ENCODE data around the gene DRG2.

- TF ChIP-seq MAX (IDR thresholded peaks at IDR 0.05; ENCODE audit: low read depth, low read length): no peak
- TF ChIP-seq RAD21 (IDR thresholded peaks at IDR 0.05; ENCODE audit: insufficient read depth, low read depth, low read length): no peak
- TF ChIP-seq ZNF207 (IDR thresholded peaks at IDR 0.05; ENCODE audit: borderline replicate concordance): no peak
- TF ChIP-seq CTCF (IDR thresholded peaks at IDR 0.05 in 2 of 3, conservative IDR thresholded peaks at IDR 0.05 in 1 of 3; ENCODE audit: control insufficient read depth in 2 of 3, extremely low read depth in 1 of 3, insufficient read depth in 1 of 3, low read depth in 3 of 3, low read length in 3 of 3): no peak
- no peak for TF ChIP-seq NR2C1 (IDR thresholded peaks at IDR 0.05)
- no peak for TF ChIP-seq ATF2 (IDR thresholded peaks at IDR 0.05; ENCODE audit: low read length)
- TF ChIP-seq STAT3 (IDR thresholded peaks at IDR 0.05; ENCODE audit: low read depth, low read length): no peak
- no peak for TF ChIP-seq ZSCAN29 (IDR thresholded peaks at IDR 0.05)
- TF ChIP-seq POLR2AphosphoS5 (IDR thresholded peaks at IDR 0.05; ENCODE audit: low read length): no peak
Measured at GRCh38 chr17:18139092-18139491, 51.3 kb downstream of the DRG2 start.
